Measurements from ENCODE around the gene RAP1GAP.

GRCh38 chr1:21670059-21670881, 1.1 kb upstream of the RAP1GAP start:
- TF ChIP-seq CTCF (conservative IDR thresholded peaks at IDR 0.05) (no peak), EZH2 (IDR thresholded peaks at IDR 0.05; ENCODE audit: low read depth) (no peak)

Data from PC-9 (cell line).